Measurements from ENCODE around the gene HBM.
"Not testable (repeated sequence)": the region's sequence is repeated elsewhere in the genome, so short reads cannot be mapped to it uniquely, and the experiment has no call there.

HBM gene

DNA sequence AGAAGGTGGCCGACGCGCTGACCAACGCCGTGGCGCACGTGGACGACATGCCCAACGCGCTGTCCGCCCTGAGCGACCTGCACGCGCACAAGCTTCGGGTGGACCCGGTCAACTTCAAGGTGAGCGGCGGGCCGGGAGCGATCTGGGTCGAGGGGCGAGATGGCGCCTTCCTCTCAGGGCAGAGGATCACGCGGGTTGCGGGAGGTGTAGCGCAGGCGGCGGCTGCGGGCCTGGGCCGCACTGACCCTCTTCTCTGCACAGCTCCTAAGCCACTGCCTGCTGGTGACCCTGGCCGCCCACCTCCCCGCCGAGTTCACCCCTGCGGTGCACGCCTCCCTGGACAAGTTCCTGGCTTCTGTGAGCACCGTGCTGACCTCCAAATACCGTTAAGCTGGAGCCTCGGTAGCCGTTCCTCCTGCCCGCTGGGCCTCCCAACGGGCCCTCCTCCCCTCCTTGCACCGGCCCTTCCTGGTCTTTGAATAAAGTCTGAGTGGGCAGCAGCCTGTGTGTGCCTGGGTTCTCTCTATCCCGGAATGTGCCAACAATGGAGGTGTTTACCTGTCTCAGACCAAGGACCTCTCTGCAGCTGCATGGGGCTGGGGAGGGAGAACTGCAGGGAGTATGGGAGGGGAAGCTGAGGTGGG is 7.6 kb downstream of the HBM start:
- H3K9me3 Mint-ChIP-seq; H3K36me3 Mint-ChIP-seq; H3K27ac Mint-ChIP-seq; DNase-seq (ENCODE audit: low spot score in 2 of 2); ATAC-seq; H3K4me3 Mint-ChIP-seq: not testable (repeated sequence)
- H3K4me1 Mint-ChIP-seq, result peaks cover 10% of the 10 kb centered on the region

DNA sequence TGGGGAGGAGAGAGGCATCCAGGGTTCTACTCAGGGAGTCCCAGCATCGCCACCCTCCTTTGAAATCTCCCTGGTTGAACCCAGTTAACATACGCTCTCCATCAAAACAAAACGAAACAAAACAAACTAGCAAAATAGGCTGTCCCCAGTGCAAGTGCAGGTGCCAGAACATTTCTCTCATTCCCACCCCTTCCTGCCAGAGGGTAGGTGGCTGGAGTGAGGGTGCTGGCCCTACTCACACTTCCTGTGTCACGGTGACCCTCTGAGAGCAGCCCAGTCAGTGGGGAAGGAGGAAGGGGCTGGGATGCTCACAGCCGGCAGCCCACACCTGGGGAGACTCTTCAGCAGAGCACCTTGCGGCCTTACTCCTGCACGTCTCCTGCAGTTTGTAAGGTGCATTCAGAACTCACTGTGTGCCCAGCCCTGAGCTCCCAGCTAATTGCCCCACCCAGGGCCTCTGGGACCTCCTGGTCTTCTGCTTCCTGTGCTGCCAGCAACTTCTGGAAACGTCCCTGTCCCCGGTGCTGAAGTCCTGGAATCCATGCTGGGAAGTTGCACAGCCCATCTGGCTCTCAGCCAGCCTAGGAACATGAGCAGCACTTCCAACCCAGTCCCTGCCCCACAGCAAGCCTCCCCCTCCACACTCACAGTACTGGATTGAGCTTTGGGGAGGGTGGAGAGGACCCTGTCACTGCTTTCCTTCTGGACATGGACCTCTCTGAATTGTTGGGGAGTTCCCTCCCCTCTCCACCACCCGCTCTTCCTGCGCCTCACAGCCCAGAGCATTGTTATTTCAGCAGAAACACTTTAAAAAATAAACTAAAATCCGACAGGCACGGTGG is 8.4 kb downstream of the HBM start:
- H3K9me3 Mint-ChIP-seq; DNase-seq (ENCODE audit: low spot score in 2 of 2); H3K4me3 Mint-ChIP-seq; H3K36me3 Mint-ChIP-seq; H3K27ac Mint-ChIP-seq; H3K4me1 Mint-ChIP-seq; ATAC-seq: not testable (repeated sequence)

DNA sequence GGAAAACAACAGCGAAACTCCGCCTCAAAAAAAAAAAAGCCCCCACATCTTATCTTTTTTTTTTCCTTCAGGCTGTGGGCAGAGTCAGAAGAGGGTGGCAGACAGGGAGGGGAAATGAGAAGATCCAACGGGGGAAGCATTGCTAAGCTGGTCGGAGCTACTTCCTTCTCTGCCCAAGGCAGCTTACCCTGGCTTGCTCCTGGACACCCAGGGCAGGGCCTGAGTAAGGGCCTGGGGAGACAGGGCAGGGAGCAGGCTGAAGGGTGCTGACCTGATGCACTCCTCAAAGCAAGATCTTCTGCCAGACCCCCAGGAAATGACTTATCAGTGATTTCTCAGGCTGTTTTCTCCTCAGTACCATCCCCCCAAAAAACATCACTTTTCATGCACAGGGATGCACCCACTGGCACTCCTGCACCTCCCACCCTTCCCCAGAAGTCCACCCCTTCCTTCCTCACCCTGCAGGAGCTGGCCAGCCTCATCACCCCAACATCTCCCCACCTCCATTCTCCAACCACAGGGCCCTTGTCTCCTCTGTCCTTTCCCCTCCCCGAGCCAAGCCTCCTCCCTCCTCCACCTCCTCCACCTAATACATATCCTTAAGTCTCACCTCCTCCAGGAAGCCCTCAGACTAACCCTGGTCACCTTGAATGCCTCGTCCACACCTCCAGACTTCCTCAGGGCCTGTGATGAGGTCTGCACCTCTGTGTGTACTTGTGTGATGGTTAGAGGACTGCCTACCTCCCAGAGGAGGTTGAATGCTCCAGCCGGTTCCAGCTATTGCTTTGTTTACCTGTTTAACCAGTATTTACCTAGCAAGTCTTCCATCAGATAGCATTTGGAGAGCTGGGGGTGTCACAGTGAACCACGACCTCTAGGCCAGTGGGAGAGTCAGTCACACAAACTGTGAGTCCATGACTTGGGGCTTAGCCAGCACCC is 9.5 kb downstream of the HBM start:
- Mint-ChIP-seq H3K4me3 (peak overlapping the region; percentile 8), H3K4me1 (peaks cover 5% of the 10 kb centered on the region), H3K9me3 (no peaks in the 10 kb centered on the region), H3K27ac (no peak overlapping the region), H3K36me3 (no peaks in the 10 kb centered on the region)
- no peak for ATAC-seq
- no peak for DNase-seq (ENCODE audit: low spot score in 2 of 2)

DNA sequence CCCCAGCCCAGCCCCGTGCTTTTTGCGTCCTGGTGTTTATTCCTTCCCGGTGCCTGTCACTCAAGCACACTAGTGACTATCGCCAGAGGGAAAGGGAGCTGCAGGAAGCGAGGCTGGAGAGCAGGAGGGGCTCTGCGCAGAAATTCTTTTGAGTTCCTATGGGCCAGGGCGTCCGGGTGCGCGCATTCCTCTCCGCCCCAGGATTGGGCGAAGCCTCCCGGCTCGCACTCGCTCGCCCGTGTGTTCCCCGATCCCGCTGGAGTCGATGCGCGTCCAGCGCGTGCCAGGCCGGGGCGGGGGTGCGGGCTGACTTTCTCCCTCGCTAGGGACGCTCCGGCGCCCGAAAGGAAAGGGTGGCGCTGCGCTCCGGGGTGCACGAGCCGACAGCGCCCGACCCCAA is 10.2 kb downstream of the HBM start:
- not testable (repeated sequence) for H3K9me3 Mint-ChIP-seq; ATAC-seq; H3K4me1 Mint-ChIP-seq; DNase-seq (ENCODE audit: low spot score in 2 of 2); H3K27ac Mint-ChIP-seq; H3K36me3 Mint-ChIP-seq
- peak overlapping the region; percentile 8 for H3K4me3 Mint-ChIP-seq

DNA sequence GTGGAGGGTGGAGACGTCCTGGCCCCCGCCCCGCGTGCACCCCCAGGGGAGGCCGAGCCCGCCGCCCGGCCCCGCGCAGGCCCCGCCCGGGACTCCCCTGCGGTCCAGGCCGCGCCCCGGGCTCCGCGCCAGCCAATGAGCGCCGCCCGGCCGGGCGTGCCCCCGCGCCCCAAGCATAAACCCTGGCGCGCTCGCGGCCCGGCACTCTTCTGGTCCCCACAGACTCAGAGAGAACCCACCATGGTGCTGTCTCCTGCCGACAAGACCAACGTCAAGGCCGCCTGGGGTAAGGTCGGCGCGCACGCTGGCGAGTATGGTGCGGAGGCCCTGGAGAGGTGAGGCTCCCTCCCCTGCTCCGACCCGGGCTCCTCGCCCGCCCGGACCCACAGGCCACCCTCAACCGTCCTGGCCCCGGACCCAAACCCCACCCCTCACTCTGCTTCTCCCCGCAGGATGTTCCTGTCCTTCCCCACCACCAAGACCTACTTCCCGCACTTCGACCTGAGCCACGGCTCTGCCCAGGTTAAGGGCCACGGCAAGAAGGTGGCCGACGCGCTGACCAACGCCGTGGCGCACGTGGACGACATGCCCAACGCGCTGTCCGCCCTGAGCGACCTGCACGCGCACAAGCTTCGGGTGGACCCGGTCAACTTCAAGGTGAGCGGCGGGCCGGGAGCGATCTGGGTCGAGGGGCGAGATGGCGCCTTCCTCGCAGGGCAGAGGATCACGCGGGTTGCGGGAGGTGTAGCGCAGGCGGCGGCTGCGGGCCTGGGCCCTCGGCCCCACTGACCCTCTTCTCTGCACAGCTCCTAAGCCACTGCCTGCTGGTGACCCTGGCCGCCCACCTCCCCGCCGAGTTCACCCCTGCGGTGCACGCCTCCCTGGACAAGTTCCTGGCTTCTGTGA is 11.0 kb downstream of the HBM start, which contains the start of gene HBA1:
TSS of gene HBA1 (plus strand) at position 204 of the 906 bp plus-strand sequence. CDS start at position 241, 37 bp downstream.
- H3K27ac Mint-ChIP-seq; H3K4me1 Mint-ChIP-seq; H3K36me3 Mint-ChIP-seq; DNase-seq (ENCODE audit: low spot score in 2 of 2); H3K9me3 Mint-ChIP-seq: not testable (repeated sequence)
- peak; percentile 48 for ATAC-seq
- peak within 1 kb of the TSS; percentile 21 for H3K4me3 Mint-ChIP-seq

DNA sequence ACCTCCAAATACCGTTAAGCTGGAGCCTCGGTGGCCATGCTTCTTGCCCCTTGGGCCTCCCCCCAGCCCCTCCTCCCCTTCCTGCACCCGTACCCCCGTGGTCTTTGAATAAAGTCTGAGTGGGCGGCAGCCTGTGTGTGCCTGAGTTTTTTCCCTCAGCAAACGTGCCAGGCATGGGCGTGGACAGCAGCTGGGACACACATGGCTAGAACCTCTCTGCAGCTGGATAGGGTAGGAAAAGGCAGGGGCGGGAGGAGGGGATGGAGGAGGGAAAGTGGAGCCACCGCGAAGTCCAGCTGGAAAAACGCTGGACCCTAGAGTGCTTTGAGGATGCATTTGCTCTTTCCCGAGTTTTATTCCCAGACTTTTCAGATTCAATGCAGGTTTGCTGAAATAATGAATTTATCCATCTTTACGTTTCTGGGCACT is 11.6 kb downstream of the HBM start:
- Mint-ChIP-seq H3K4me1 (peaks cover 5% of the 10 kb centered on the region), H3K27ac (no peak overlapping the region), H3K36me3 (no peaks in the 10 kb centered on the region), H3K4me3 (peak overlapping the region; percentile 21), H3K9me3 (no peaks in the 10 kb centered on the region)
- DNase-seq (ENCODE audit: low spot score in 2 of 2) (no peak), ATAC-seq (no peak)

DNA sequence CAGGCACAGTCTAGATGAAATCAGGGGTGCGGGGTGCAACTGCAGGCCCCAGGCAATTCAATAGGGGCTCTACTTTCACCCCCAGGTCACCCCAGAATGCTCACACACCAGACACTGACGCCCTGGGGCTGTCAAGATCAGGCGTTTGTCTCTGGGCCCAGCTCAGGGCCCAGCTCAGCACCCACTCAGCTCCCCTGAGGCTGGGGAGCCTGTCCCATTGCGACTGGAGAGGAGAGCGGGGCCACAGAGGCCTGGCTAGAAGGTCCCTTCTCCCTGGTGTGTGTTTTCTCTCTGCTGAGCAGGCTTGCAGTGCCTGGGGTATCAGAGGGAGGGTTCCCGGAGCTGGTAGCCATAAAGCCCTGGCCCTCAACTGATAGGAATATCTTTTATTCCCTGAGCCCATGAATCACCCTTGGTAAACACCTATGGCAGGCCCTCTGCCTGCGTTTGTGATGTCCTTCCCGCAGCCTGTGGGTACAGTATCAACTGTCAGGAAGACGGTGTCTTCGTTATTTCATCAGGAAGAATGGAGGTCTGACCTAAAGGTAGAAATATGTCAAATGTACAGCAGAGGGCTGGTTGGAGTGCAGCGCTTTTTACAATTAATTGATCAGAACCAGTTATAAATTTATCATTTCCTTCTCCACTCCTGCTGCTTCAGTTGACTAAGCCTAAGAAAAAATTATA is 12.3 kb downstream of the HBM start:
- Mint-ChIP-seq H3K36me3 (no peaks in the 10 kb centered on the region), H3K9me3 (no peaks in the 10 kb centered on the region), H3K4me3 (peak overlapping the region; percentile 21), H3K27ac (no peak overlapping the region), H3K4me1 (peaks cover 5% of the 10 kb centered on the region)
- no peak for DNase-seq (ENCODE audit: low spot score in 2 of 2)
- no peak for ATAC-seq

DNA sequence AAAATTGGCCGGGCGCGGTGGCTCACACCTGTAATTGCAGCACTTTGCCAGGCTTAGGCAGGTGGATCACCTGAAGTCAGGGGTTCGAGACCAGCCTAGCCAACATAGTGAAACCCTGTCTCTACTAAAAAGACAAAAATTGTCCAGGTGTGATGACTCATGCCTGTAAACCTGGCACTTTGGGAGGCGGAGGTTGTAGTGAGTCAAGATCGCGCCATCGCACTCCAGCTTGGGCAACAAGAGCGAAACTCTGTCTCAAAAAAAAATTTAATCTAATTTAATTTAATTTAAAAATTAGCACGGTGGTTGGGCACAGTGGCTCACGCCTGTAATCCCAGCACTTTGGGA is 12.9 kb downstream of the HBM start:
- no peaks in the 10 kb centered on the region for H3K36me3 Mint-ChIP-seq
- no peak overlapping the region for H3K4me3 Mint-ChIP-seq
- ATAC-seq (no peak), DNase-seq (ENCODE audit: low spot score in 2 of 2) (no peak)
- H3K27ac Mint-ChIP-seq, result no peak overlapping the region
- H3K4me1 Mint-ChIP-seq, result peaks cover 5% of the 10 kb centered on the region
- no peaks in the 10 kb centered on the region for H3K9me3 Mint-ChIP-seq

DNA sequence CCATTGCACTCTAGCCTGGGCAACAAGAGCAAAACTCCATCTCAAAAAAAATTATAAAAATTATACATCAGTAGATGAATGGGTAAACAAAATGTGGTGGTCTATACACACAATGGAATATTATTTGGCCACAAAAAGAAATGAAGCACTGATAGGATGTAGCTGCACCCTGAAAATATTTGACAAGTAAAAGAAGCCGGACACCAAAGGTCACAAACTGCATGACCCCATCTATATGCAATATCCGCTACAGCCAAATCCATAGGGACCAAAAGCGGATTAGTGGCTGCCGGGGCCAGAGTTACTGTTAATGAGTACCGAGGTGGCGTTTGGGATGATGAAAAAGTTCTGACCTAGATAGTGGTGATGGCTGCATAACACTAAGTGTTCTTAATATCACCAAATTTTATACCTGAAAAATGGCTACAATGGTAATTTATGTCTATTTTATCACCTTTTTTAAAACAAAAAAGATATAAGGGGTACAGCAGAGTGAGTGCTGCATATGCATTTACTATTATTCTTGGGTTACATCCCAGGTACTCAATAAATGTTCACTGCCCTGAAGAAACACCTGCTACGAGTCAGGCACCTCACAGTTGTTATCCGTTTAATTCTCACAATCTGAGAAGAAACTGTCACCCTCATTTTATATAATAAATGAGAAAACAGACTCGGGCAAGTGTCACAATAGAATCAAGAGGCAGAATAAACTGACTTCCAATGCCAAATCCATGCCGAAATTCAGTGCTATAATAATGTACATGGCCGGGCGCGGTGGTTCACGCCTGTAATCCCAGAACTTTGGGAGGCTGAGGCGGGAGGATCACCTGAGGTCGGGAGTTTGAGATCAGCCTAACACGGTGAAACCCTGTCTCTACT is 13.7 kb downstream of the HBM start:
- ATAC-seq (no peak), DNase-seq (ENCODE audit: low spot score in 2 of 2) (no peak)
- Mint-ChIP-seq H3K4me3 (peak overlapping the region; percentile 45), H3K36me3 (peaks cover 4% of the 10 kb centered on the region), H3K27ac (no peak overlapping the region), H3K9me3 (no peaks in the 10 kb centered on the region), H3K4me1 (peaks cover 4% of the 10 kb centered on the region)

DNA sequence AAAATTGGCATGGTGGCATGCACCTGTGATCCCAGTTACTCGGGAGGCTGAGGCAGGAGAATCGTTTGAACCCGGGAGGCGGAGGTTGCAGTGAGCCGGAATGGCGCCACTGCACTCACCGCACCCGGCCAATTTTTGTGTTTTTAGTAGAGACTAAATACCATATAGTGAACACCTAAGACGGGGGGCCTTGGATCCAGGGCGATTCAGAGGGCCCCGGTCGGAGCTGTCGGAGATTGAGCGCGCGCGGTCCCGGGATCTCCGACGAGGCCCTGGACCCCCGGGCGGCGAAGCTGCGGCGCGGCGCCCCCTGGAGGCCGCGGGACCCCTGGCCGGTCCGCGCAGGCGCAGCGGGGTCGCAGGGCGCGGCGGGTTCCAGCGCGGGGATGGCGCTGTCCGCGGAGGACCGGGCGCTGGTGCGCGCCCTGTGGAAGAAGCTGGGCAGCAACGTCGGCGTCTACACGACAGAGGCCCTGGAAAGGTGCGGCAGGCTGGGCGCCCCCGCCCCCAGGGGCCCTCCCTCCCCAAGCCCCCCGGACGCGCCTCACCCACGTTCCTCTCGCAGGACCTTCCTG is 14.4 kb downstream of the HBM start, which contains the start of gene HBQ1:
TSS of gene HBQ1 (plus strand) at position 359 of the 575 bp plus-strand sequence. CDS start at position 387, 28 bp downstream.
- DNase-seq (ENCODE audit: low spot score in 2 of 2) (peak in 1 of 2 donors; percentile 35), ATAC-seq (peak; percentile 14)
- no peaks in the 10 kb centered on the region for H3K4me1 Mint-ChIP-seq
- H3K27ac Mint-ChIP-seq, result no peak within 1 kb of the TSS
- H3K4me3 Mint-ChIP-seq, result peak within 1 kb of the TSS; percentile 45
- H3K9me3 Mint-ChIP-seq, result no peaks in the 10 kb centered on the region
- peaks cover 12% of the 10 kb centered on the region for H3K36me3 Mint-ChIP-seq

DNA sequence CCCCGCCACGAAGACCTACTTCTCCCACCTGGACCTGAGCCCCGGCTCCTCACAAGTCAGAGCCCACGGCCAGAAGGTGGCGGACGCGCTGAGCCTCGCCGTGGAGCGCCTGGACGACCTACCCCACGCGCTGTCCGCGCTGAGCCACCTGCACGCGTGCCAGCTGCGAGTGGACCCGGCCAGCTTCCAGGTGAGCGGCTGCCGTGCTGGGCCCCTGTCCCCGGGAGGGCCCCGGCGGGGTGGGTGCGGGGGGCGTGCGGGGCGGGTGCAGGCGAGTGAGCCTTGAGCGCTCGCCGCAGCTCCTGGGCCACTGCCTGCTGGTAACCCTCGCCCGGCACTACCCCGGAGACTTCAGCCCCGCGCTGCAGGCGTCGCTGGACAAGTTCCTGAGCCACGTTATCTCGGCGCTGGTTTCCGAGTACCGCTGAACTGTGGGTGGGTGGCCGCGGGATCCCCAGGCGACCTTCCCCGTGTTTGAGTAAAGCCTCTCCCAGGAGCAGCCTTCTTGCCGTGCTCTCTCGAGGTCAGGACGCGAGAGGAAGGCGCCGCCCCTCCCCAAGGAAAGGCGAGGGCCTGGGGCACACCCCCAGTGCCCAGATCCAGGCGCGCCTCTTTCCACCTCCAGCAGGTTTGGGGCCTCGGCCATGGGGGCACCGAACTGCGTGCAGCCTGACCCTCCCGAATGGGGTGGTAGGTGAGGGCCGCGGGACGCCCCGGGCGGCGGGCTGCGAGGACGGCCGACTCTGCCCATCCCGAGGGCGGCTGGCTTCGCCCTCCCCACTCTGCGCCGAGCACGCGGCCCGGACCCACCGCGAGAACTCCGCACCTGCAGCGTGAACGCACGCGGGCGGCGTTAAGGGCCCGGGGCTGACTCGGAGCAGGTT is 15.1 kb downstream of the HBM start:
- DNase-seq (ENCODE audit: low spot score in 2 of 2), result no peak
- Mint-ChIP-seq H3K27ac (no peak overlapping the region), H3K9me3 (no peaks in the 10 kb centered on the region), H3K4me1 (no peaks in the 10 kb centered on the region), H3K36me3 (peaks cover 19% of the 10 kb centered on the region), H3K4me3 (peak overlapping the region; percentile 18)
- ATAC-seq, result peak; percentile 88

DNA sequence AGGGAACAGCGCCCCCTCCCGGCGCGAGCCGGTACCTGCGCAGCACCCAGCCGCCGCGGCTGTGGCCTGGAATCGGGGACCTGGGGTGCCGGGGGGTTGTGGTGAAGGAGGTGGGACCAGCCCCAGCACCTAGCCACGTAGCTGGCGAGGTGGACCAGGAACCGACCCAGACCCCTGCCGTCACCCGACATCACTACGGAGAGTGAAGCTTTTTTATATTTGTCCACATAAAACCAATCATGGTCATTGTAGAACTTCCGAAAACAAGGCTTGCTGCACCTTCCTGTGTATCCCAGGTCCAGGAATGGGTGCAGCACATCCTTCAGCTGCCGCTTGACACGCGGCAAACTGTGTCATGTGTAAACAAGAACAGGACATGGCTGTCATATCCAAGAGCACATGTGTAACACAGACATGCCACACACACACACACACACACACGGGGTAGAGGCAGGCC is 15.8 kb downstream of the HBM start:
- DNase-seq (ENCODE audit: low spot score in 2 of 2), result peak; percentile 88 to 93
- Mint-ChIP-seq H3K27ac (no peak overlapping the region), H3K9me3 (no peaks in the 10 kb centered on the region), H3K4me3 (no peak overlapping the region), H3K36me3 (peaks cover 21% of the 10 kb centered on the region), H3K4me1 (no peaks in the 10 kb centered on the region)
- ATAC-seq, result no peak
